GM19452 (cell line): ENCODE data around the gene SOX15.

Experiments
- ATAC-seq: cut with Tn5 transposase; IDR thresholded peaks from one replicate; pipeline ENCODE4 v1.9.1; 2021; ENCODE audit not compliant: unreplicated experiment

The SOX15 gene

DNA sequence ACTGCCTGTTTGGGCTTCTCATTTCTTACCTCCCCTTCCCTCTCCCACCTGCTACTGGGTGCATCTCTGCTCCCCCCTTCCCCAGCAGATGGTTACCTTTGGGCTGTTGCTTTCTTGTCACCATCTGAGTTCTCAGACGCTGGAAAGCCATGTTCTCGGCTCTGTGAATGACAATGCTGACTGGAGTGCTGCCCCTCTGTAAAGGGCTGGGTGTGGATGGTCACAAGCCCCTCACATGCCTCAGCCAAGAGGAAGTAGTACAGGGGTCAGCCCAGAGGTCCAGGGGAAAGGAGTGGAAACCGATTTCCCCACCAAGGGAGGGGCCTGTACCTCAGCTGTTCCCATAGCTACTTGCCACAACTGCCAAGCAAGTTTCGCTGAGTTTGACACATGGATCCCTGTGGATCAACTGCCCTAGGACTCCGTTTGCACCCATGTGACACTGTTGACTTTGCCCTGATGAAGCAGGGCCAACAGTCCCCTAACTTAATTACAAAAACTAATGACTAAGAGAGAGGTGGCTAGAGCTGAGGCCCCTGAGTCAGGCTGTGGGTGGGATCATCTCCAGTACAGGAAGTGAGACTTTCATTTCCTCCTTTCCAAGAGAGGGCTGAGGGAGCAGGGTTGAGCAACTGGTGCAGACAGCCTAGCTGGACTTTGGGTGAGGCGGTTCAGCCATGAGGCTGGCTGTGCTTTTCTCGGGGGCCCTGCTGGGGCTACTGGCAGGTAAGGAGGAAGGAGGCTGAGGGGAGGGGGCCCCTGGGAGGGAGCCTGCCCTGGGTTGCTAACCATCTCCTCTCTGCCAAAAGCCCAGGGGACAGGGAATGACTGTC lies 10.7 kb downstream of the SOX15 start, which contains the start of gene CD68:
Gene CD68, plus strand, starts transcription at position 638 of the 833 bp plus-strand sequence. Its CDS starts 40 bp downstream, at position 678.
- peak; percentile 44 for ATAC-seq

DNA sequence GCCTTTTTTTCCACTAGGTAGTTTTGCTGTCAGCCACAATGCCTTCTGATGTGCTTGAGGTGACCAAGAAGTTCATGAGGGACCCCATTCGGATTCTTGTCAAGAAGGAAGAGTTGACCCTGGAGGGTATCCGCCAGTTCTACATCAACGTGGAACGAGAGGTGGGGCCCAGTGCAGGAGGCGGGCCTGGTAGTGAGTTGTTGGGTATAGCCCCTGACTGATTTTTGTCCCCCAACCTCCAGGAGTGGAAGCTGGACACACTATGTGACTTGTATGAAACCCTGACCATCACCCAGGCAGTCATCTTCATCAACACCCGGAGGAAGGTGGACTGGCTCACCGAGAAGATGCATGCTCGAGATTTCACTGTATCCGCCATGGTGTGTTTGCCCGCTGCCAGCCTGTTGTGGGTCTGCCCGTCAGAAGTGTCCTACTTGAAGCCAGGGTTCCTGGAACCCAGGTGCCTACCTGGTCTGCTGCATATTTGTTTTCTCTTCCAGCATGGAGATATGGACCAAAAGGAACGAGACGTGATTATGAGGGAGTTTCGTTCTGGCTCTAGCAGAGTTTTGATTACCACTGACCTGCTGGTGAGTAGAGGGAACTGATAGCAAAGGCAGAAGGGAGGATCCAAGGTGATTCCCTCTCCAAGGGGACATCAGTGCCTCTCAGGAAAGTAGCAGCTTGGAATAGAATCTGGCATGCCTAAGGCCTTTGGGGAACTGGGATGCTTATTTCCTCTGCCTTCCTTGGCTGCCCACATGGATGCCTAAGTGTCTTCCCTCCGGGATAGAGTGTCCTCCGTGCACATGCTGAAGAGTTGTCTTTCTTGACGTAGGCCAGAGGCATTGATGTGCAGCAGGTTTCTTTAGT lies 12.3 kb downstream of the SOX15 start:
- no peak for ATAC-seq

DNA sequence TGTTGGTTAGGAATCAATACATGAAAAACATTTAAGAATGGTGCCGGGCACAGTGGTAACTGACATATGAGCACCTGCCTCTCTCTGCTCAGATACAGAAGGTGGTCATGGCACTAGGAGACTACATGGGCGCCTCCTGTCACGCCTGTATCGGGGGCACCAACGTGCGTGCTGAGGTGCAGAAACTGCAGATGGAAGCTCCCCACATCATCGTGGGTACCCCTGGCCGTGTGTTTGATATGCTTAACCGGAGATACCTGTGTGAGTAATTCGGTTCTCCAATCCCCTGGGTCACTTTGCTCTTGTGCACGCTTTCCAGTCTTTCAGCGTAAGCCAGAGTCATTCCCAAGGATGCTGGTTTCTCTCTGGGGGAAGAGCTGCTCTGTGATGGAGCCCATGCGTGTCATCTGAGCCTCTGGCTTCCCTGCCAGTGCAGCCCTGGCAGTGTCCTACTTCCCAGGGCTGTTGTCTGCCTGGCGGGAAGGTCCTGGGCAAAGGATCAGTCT lies 13.4 kb downstream of the SOX15 start:
- ATAC-seq = no peak

DNA sequence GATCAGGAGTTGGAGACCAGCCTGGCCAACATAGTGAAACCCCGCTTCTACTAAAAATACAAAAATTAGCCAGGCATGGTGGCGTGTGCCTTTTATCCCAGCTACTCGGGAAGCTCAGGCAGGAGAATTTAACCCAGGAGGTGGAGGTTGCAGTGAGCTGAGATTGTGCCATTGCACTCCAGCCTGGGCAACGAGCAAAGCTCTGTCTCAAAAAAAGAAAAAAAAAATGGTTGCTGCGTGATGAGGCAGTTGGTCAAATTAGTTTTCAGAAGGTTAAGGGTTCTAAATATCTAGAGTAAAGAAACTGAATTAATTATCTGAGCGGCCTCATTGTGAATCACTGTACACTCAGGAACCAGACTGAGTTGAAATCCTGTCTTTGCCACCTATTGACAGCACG lies 13.9 kb downstream of the SOX15 start:
- no peak for ATAC-seq

DNA sequence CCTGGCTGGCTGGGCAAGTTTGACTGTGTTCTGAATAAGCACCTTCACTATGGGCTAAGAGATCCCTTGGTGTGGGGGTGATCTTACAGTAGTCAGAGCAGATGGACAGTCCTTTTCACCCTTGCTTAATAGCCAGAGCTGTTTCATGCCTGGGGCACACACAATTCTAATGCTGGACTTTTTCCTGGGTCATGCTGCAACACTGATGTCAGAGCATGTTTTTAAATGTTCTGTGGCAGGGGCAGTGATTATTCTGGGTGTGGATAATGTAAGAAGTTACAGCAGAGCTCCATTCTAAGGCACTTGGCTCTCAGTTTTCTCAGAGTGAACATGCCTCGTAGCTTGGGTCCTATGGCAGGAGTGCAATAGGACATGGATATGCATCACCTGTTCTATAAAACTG lies 14.4 kb downstream of the SOX15 start:
- no peak for ATAC-seq

DNA sequence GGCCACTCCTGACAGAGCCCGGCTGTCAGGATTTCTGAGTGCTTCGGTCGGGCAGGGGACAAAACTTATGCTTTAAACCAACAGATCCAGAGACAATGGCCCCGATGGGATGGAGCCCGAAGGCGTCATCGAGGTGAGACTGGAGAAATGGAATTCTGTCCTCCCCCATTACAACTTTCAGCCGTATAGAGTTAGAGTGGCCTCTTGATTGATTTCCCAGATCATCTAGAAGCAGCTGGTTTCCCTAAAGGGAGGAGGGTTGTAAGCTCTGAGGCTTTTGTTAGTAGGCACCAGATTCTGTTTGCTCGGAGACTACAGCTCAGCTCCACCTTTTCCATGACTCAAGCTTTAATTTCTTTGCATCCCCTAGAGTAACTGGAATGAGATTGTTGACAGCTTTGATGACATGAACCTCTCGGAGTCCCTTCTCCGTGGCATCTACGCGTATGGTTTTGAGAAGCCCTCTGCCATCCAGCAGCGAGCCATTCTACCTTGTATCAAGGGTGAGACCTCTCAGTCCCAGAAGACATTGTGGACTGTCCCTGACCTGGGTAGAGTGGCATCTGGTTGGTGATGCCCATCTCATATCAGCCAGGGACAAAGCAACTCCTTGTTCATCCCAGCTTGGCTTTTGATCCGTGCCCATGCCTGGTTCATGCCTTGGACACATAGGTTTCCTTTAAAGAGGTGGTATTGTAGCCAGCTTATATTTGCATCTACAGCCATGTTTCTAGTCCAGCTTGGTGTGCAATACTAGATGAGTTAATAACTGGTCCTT lies 15.5 kb downstream of the SOX15 start:
- no peak for ATAC-seq

DNA sequence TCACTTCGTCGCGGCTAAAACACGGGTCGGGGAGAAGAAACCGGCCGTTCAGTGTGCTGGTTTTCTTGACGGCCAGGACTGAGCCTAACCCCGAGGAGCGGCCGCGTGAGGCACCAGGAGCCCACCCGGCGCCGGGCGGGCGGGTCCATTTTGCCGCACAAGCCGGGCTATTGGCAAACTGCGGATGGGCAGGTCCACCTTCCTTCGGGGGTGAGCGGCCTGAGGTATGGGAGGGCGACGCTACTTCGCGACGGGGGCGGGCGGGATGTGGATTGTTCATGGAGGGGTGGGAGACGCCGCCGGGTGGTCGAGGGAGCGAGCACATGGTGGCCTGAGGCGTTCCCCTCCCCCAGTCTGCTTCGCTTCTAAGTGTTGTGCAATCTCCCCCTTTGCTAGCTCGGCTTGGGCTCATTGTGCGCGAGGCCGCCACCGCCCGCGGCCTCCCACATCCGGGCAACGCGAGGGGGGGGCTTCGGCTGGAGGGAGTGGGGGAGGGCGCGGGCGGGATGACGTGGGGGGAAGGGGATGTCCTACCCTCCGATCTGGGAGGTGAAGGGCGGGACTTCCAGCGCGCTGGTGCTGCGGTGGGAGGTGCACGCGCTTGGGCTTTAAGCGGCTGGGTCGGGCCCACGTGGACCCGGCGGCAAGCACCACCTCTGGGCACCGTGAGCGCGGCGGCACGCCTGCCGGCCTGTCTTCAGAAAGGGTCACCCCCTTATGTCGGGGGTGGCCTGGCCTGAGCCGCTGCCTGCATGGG lies 16.4 kb downstream of the SOX15 start:
- peak; percentile 28 for ATAC-seq

DNA sequence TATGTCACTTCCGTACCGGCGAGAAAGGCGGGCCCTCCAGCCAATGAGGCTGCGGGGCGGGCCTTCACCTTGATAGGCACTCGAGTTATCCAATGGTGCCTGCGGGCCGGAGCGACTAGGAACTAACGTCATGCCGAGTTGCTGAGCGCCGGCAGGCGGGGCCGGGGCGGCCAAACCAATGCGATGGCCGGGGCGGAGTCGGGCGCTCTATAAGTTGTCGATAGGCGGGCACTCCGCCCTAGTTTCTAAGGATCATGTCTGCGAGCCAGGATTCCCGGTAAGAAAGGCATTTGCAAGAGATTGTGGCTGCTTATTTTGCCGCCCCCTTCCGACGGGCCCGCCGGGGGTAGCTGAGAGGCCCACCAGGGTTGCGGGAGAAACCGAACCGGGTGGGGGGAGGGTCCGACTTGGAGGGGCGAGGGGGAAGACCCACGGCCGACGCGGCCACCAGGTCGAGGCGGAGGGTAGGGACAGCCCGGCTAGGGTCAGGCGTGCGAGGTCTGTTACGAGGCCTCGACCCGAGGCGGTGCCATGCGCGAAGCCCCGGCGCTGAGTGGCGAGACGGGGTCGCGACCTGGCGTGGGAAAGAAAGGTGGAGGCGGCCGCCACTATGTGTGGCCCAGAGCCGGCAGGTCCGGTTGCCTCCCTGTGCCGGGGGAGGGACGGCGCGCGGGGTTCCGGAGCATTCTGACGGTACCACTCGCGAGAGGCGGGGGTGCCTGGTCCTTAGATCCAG lies 17.1 kb downstream of the SOX15 start:
- ATAC-seq = peak; percentile 85

DNA sequence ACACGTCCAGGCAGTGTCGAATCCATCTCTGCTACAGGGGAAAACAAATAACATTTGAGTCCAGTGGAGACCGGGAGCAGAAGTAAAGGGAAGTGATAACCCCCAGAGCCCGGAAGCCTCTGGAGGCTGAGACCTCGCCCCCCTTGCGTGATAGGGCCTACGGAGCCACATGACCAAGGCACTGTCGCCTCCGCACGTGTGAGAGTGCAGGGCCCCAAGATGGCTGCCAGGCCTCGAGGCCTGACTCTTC lies 17.6 kb downstream of the SOX15 start:
- ATAC-seq = no peak

DNA sequence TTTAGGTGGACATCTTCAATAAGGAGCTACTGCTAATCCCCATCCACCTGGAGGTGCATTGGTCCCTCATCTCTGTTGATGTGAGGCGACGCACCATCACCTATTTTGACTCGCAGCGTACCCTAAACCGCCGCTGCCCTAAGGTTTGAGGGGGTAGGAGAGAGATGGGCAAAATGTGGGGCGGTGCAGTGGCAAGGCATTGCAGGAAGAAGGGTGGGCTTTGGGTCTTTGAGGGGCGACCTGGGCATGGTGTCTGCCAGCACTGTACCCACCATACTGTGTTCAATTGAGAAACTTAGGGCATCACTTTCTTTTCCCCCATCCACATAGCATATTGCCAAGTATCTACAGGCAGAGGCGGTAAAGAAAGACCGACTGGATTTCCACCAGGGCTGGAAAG lies 19.5 kb downstream of the SOX15 start:
- ATAC-seq = no peak

DNA sequence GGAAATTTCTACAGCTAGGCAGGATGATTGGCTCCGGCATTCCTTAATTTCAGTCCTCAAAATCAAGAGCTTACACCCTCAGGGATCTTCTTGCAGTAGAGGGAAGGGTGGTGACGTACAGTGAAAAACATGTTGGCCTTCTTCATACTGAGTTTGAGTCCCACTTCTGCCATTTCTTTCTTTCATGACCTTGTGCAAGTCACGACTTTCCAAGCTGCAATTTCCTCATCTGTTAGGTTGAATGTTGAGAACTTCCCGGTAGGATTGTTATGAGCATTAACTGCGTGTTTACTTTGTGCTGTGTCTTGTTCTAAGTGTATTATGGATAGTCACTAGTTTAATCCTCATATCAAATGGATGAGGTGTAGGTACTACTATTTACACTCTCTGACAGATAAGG lies 20.3 kb downstream of the SOX15 start:
- ATAC-seq = no peak

DNA sequence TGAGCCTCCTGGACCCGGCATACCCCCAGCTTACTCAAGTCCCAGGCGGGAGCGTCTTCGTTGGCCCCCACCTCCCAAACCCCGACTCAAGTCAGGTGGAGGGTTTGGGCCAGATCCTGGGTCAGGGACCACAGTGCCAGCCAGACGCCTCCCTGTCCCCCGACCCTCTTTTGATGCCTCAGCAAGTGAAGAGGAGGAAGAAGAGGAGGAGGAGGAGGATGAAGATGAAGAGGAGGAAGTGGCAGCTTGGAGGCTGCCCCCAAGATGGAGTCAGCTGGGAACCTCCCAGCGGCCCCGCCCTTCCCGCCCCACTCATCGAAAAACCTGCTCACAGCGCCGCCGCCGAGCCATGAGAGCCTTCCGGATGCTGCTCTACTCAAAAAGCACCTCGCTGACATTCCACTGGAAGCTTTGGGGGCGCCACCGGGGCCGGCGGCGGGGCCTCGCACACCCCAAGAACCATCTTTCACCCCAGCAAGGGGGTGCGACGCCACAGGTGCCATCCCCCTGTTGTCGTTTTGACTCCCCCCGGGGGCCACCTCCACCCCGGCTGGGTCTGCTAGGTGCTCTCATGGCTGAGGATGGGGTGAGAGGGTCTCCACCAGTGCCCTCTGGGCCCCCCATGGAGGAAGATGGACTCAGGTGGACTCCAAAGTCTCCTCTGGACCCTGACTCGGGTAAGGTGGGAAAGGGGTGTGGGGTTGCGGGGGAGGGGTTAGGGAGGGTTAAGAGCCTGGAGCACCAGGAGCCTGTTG lies 26.6 kb downstream of the SOX15 start:
- ATAC-seq = no peak

DNA sequence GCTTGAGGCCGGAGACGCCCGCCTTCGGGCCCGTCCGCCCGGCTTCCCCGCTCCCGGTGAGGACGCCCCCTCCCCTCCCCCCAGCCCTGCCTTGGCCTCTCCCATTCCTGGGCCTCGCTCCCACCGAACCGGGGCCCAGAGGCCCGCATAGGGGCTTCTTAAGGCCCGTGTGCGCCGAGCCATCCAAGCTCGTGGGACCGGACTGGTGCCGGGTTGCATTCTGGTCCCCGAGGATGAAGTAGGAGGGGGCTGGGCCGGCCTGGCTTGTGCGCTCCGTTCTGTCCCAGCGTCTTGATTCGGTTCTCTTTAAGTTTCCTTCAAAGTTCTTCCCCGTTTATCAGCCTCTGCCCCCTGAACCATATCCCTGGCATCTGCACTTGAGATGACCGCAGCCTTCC lies 27.7 kb downstream of the SOX15 start:
- peak; percentile 11 for ATAC-seq

DNA sequence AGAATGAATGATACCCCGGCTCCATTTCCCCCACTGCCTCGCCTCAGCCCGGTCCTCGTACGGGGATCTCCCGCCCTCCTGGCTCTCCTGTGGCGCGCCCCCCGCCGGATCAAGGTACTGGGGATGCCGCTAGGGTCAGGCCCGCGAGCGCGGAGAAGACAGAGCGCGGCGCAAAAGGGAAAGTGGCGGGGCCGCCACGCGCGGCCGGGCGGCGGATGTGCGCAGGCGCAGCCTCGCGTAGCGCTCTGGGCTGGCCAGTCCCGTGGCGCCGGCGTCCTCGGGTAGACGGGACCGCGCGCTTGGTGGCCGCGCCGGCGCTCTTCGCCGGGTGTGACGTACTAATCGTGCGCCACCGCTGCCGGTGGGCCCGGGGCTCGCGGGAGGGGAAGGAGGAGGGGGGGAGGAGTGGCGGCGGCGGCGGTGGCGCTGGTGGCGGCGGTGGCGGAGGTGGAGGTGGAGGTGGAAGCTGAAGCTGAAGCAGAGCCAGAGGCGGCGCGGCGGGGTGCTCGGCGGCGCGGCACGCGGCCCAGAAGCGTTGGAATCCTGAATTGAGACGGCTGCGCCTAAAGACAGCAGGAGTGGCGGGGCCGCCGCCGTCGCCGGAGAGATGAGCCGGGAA lies 28.2 kb downstream of the SOX15 start, which contains the start of gene SENP3:
Gene SENP3, plus strand, starts transcription at position 331 of the 619 bp plus-strand sequence. CDS start 1,158 bp downstream, outside the sequence.
- peak; percentile 55 for ATAC-seq

DNA sequence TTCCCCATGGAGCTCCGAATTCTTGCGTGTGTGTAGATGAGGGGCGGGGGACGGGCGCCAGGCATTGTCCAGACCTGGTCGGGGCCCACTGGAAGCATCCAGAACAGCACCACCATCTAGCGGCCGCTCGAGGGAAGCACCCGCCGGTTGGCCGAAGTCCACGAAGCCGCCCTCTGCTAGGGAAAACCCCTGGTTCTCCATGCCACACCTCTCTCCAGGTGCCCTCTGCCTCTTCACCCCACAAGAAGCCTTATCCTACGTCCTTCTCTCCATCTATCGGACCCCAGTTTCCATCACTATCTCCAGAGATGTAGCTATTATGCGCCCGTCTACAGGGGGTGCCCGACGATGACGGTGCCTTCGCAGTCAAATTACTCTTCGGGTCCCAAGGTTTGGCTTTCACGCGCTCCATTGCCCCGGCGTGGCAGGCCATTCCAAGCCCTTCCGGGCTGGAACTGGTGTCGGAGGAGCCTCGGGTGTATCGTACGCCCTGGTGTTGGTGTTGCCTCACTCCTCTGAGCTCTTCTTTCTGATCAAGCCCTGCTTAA lies 28.8 kb downstream of the SOX15 start:
- peak; percentile 43 for ATAC-seq

DNA sequence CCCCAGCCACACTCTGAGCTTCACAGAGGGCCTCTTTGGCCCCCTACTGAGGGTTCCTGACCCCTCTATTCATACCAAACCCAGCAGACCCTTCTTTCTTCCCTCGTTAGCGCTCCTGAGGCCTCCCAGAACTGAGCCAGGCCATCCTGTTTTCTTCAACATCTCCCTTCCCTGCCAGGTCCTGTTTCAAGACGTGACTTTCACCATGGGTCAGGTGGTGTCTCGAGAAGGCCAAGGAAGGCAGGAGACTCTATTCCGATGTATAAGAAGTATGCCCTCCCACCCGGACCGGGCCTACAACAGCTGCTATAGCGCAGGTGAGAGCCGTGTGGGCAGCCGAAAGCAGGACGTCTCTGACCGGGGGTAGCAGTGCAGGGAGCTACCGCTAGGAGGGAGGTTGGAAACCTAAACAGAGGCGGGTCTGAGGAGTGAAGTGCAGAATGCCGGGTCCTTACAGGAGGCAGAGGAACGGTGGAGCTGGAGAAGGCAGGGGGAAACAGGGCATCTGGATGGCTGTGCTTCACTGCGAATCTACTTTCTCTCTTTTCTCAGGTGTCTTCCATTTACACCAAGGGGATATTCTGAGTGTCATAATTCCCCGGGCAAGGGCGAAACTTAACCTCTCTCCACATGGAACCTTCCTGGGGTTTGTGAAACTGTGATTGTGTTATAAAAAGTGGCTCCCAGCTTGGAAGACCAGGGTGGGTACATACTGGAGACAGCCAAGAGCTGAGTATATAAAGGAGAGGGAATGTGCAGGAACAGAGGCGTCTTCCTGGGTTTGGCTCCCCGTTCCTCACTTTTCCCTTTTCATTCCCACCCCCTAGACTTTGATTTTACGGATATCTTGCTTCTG lies 29.5 kb downstream of the SOX15 start:
- ATAC-seq = no peak
